HG03354 (cell line): Measurements from ENCODE around the gene MVK.
"Not testable (repeated sequence)": the region's sequence is repeated elsewhere in the genome, so short reads cannot be mapped to it uniquely, and the experiment has no call there.

Experiments used
- ATAC-seq: cut with Tn5 transposase; IDR thresholded peaks from one replicate; pipeline ENCODE4 v1.9.1; 2021; ENCODE audit warnings: mild to moderate bottlenecking; ENCODE audit not compliant: unreplicated experiment, poor library complexity, severe bottlenecking

MVK gene

DNA sequence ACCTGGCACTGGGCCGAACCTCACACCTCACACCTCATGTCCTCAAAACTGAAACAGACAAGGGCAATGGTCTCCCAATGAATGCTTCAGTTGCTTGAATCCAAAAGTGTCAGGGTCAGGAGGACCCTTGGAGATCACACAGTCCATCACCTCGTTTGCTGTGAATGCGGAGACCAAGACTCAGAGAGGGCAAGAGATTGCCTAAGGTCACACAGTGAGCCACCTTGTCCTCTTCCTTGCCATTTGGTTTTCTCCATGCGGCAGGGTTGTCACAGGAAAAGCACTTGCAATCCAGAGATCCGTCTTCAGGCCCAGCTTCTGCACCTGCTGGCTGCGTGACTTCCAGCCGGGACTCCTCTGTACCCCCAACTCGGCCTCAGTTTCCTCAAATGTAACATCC is 28.0 kb downstream of the MVK start:
- no peak for ATAC-seq

- ATAC-seq, result not testable (repeated sequence)
These were observed 28.5 kb downstream of the MVK start for GRCh38 chr12:109602132-109602531.

GRCh38 chr12:109604132-109604585 is 30.6 kb downstream of the MVK start:
- ATAC-seq, result no peak

DNA sequence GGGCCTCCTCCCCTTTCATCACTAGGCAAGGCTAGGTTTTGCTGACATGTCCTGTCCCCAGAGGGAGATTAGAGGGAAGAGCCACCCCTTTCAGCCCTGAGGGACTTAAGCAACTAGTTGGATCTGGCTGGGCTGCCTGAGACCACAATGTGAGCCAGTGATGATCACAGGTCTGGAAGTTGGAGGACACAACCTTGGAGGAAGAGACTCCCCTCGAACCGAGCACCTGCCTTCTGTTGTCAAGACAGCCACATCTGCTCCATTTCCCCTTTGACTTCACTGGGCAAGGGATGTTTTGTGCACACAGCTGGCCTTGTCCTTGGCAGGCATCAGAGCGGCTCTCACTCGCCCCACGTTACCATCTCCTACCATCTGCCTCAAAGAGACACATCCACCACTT is 31.4 kb downstream of the MVK start:
- ATAC-seq, result no peak

DNA sequence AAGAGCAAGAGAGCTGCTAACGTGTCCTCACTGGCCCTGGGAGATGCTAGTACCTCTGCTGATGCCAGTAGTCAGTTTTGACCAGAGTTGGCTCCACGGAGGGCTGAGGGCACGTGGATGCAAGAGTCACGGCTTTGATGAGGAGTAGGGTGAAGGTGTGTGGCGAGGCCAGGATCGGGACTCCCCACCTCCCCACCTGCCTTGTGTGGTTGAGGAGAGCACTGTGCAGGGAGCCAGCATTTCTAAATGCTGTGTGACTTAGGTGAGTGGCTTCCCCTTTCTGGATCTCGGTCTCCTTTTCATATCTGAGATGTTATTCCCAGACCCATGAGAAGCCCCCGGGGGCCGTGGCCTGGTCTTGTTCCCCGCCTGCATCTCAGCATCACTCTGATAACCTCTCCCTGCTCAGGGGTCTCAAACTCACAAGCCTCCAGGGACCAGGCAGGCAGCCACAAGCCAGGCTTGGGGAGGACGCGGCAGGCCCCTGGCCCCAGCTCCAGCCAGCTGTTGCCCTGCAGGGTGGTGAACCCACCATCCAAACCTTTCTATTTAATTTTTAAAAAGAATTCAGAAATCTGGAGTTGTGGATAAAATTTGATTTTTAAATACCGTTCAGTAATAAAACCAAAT is 32.1 kb downstream of the MVK start:
- no peak for ATAC-seq

- no peak for ATAC-seq
These were observed 32.9 kb downstream of the MVK start for GRCh38 chr12:109606320-109607028.

GRCh38 chr12:109607618-109608017 is 34.0 kb downstream of the MVK start:
- no peak for ATAC-seq

- ATAC-seq, result no peak
These were observed 34.7 kb downstream of the MVK start for GRCh38 chr12:109608270-109608669.

DNA sequence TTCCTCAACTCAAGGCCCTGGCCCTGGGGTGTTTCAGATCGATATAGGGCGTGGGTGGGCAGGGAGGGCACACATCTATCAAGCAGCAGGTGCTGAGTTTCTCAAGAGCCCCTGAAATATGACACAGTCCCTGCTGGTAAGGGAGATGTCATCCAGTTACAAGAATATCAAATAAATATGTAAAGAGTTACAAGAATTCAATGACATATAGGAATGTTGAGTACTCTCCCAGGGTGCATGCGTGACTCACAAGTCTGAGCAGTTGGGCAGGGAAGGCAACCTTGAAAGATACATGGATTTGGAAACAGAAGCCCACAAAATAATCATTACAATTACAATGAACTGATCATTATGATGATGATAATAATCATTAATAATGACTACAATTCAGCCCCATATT is 35.2 kb downstream of the MVK start:
- no peak for ATAC-seq

- no peak for ATAC-seq
These were observed 35.7 kb downstream of the MVK start for GRCh38 chr12:109609342-109609741.

DNA sequence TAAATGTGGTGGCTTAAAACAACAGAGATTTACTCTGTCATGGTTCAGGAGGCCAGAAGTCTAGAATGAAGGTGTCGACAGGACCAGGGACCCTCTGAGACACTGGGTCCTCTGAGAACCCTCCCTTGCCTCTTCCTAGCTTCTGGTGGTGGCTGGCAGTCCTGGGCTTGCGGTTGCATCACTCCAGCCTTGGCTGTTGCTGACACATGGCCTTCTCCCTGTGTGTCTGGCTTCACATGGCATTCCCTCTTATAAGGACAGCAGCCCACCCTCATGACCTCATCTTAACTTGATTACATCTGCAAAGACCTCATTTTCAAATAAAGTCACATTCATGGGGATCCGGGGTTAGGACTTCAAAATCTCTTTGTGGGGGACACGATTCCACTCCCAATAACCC is 36.9 kb downstream of the MVK start:
- no peak for ATAC-seq

- ATAC-seq, result no peak
These were observed 37.6 kb downstream of the MVK start for GRCh38 chr12:109611223-109611622.

DNA sequence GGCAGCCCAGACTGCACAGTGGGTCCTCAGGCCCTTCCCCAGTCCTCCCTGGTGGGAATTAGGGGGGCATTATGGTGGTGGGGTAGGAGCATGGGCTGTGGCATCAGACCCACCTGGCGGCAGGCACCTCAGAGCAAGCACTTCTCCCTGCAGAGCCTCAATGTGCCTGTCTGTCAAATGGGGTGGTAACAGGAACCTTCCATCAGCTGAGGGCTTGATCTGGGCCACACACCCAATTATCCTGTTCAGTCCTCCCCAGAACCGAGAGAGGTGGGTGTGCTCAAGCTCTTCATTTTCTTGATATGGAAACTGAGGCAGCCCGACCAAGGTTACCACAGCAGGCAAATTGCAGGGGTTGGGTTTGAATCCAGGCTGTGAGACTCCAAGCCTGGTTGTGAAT is 38.4 kb downstream of the MVK start:
- no peak for ATAC-seq

- no peak for ATAC-seq
These were observed 39.4 kb downstream of the MVK start for GRCh38 chr12:109612975-109613502.

- ATAC-seq, result no peak
These were observed 40.3 kb downstream of the MVK start for GRCh38 chr12:109613649-109614455.

DNA sequence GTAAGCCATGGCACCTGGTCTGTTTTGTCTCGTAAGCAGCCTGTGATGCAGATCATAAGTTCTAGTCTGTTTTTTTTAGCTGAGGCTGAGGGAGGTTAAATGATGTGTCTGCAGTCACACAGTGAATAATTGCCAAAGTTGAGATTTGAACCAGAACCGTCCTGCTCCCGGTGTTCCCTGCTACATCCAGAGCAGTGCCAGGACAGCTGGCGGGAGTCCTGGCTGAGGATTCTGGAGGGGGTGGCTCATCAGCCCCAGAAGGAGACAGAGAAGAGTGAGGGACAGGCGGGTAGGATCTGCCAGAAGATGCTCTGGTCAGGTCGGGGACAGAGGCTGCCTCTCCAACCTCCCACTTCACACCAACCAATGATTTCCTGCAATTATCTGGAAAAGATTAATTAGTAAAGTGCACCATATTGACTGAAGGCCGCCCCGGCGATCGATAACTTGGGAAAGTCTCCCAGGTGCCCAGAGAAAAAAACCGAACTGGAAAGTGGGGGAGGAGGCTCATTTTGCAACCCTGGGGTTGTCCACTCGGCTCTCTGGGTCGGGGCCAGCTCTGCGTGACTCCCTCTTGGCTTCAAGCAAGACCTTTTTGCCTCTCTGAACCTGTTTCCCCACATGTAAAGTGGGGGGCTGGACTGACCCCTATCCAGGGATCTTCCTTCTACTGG is 42.1 kb downstream of the MVK start:
- no peak for ATAC-seq

- ATAC-seq, result no peak
These were observed 43.9 kb downstream of the MVK start for GRCh38 chr12:109617491-109617890.

DNA sequence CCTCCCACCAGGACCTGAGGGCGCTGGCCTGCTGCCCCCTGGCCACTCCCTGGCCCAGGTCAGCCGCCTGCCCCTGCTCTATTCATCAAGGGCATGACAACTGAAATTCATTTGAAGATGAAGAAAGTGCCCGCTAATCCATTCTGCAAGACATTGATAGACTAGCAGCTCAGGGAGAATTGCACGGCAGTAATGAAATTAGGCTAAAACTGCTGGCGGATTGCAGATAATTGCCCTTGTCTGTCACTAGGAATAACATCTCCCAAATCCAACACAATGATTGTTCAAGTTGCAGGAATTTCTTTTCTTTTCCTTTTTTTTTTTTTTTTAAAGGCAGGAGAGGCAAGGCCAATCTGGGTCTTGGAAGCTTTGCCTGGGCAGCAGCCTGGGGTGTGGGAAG is 44.5 kb downstream of the MVK start:
- ATAC-seq, result no peak

DNA sequence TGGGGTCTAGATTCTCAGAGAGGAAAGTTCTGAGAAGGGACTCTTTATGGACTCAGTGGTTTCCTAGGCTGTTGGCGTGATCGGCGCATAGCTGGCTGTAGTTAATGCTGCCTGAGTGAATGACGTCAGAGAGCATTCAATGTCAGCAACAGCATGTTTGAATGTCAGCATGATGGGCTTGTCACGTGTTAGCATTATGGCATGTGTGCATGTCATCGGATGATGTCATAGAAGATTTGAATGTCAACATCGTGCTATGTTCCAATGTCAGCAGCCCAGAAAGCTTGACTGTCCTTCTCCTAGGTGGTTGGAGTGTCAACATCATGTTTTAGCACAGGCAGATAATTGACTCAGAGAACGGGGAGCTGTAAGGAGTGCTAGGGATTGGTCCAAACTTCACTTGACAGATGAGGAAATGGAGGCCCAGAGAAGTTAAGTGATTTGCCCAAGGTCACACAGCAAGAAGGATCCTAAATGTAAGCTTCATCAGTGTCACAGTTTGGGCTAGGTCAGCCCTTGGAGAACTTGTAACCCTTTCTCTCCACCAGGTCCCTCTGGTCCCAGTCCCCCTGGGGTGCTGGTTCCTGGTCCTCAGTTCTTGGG is 45.5 kb downstream of the MVK start:
- no peak for ATAC-seq
